Measurements from ENCODE around the gene CADPS2.
"Not testable (repeated sequence)": the region's sequence is repeated elsewhere in the genome, so short reads cannot be mapped to it uniquely, and the experiment has no call there.

The CADPS2 gene

GRCh38 chr7:122673951-122674350 lies 212.3 kb downstream of the CADPS2 start:
- no peak for DNase-seq (ENCODE audit: low spot score)

- no peak for DNase-seq (ENCODE audit: low spot score)
These were observed 213.7 kb downstream of the CADPS2 start for GRCh38 chr7:122672536-122672935.

DNA sequence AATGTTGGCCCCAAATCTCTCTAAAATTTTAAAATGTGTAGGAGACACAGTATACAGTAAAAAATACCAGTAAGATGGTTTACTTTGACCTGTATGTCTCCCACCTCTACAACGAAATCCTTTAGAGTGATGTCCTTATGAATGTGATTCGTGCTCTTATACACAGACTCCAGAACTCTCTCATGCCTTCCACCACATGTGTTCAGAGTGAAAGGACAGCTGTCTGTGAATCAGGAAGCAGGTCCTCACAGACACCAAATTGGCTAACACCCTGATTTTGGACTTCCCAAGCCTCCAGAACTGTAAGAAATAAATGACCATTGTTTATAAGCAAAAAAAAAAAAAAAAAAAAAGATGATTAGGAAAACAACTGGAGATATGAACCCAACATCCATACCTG lies 222.5 kb downstream of the CADPS2 start:
- no peak for DNase-seq (ENCODE audit: low spot score)

DNA sequence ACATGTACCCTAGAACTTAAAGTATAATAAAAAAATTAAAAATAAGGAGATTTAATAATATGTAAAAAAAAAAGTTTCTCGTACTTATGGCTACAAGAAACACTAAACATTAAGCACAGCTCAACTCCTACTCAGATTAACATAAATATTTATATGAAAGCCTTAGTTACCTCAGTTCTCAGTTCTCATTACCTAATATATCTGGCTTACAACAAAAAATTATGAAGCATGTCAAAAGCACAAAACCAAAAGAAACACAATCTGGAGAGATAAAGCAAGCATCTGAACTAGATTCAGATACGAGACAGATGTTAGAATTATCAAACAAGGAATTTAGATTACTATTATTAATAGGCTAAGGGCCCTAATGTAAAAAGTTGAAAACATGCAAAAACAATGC lies 227.4 kb downstream of the CADPS2 start:
- no peak for DNase-seq (ENCODE audit: low spot score)

DNA sequence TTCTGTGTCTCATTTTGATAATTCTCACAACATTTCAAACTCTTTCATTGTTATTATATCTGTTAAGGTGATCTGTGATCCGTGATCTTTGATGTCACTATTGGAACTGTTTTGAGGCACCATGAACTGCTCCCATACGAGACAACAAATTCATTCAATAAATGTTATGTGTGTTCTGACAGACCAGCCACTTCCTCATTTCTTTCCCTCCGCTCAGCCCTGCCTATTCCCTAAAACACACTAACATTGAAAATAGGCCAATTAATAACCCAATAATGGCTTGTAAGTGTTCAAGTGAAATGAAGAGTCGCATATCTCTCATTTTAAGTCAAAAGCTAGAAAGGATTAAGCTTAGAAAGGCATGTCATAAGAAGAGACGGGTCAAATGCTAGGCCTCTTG lies 232.6 kb downstream of the CADPS2 start:
- no peak for DNase-seq (ENCODE audit: low spot score)

DNA sequence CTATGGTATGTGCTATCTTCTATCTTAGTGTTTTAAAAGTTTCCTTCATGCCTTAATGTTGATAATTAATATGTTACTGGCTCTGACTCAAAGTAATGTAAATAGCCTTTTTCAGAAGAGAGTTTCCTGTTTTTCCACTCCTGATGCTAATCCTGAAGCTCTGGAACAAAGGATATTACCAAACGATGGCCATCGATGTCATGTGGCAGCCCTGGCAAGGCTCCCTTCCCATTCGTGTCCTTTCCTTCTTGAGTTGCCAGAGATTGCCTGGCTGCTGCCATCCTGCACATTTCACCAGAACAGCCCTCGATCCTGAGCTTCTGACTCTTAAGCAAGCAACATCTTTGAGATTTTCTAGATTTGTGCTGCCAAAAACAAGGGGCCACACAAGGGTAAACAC lies 233.4 kb downstream of the CADPS2 start:
- no peak for DNase-seq (ENCODE audit: low spot score)

DNA sequence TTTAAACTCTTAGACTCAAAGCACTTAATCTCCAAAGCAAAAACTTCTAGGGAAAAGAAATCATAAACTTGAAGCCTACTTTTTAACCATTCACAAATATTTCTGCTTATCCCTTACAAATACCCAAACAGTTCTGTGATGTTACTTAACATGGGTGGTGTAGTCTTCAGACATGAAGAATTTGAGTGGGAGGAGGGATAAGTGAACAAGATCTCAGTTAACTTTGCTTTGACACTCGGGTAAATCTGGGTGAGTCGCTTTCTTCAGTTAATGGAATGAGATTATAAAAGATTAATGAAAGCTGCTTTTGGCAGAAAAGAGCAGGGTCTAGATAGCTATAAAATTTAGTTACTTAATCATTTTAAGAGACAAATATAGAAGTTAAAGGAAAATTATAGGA lies 234.8 kb downstream of the CADPS2 start:
- DNase-seq (ENCODE audit: low spot score), result no peak

- DNase-seq (ENCODE audit: low spot score), result no peak
These were observed 243.0 kb downstream of the CADPS2 start for GRCh38 chr7:122643250-122643649.

GRCh38 chr7:122638459-122638858 lies 247.8 kb downstream of the CADPS2 start:
- DNase-seq (ENCODE audit: low spot score), result no peak

- no peak for DNase-seq (ENCODE audit: low spot score)
These were observed 248.5 kb downstream of the CADPS2 start for GRCh38 chr7:122637784-122638183.

DNA sequence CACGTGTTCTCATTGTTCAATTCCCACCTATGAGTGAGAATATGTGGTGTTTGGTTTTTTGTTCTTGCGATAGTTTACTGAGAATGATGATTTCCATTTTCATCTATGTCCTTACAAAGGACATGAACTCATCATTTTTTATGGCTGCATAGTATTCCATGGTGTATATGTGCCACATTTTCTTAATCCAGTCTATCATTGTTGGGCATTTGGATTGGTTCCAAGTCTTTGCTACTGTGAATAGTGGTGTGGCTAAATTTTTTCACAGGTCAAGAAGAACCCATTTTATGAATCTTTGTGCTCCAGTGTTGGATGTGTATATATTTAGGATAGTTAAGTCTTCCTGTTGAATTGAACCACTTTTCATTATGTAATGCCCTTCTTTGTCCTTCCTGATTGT lies 250.8 kb downstream of the CADPS2 start:
- not testable (repeated sequence) for DNase-seq (ENCODE audit: low spot score)

GRCh38 chr7:122633472-122633871 lies 252.8 kb downstream of the CADPS2 start:
- DNase-seq (ENCODE audit: low spot score), result no peak

DNA sequence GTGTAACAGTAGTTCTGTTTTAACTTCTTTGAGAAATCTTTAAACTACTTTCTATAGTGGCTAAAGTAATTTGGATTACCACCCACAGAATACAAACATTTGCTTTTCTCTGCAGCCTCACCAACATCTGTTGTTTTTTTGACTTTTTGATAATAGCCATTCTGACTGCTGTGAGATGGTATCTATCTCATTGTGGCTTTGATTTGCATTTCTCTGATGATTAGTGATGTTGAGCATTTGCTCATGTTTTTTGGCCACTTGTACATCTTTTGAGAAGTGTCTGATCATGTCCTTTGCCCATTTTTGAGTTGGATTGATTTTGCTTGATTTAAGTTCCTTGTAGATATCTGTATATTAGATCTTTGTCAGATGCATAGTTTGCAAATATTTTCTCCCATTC lies 254.0 kb downstream of the CADPS2 start:
- DNase-seq (ENCODE audit: low spot score), result no peak

DNA sequence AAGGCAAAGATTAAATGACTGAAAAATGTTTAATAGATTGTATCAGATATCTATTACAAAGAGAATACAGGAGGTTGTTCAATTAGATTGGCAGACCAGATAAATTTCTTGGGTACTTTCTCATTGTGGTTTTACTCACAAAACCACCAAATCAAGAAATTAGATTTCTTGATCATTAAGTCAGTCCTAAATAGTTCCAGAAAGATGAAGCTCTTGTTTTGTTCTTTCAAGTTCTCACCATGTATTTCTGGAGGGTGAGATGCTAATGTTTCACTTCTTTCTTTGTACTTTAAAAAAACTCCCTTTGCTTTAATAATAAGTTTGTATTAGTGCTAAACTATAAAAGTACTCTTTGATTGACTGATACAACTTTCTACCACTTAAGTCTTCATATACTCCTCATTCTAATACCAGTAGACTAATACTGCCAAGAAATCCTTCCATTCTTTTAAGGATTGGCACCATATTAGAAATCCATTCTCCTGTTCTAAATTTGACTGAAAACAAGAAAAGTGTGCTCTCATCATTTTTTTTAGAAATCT lies 256.8 kb downstream of the CADPS2 start:
- DNase-seq (ENCODE audit: low spot score), result no peak

GRCh38 chr7:122628651-122629411 lies 257.4 kb downstream of the CADPS2 start:
- no peak for DNase-seq (ENCODE audit: low spot score)

- no peak for DNase-seq (ENCODE audit: low spot score)
These were observed 259.5 kb downstream of the CADPS2 start for GRCh38 chr7:122626785-122627184.

DNA sequence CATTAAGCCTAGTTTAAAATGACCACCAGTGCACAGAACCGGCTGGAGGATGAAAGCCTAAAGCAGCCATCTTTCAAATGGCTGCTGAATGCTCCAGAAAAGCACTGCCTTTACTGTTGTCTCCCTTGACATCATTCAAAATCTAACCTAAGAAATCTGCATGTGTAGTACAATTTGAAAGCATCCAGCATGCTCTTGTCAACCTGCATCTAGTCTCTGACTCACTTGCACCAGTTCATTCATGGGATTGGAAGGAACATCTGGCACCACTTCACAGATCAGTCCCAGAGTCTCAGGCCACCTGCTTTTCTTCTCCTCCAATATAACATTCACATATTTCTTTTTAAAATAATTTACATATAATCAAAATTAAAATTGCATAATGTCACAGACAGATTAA lies 263.6 kb downstream of the CADPS2 start:
- DNase-seq (ENCODE audit: low spot score), result no peak

DNA sequence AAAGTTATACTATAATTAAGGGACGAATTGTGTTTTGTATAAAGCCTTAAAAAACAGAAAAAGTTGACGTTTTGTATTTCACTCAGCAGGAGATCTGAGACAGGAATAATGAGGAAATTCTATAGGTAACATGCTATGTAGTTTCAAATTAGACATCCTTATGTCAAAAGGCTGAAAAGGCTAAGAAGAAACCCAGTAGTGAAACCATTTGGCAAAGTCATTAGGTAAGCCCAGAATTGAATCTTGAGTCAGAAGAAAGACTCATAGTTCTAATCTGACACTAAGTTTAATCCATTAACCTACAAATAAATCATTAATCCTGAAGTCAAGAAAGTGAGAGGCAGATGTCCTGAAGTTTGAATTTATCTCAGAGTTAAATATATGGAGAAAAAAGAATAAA lies 266.6 kb downstream of the CADPS2 start:
- DNase-seq (ENCODE audit: low spot score), result no peak

- DNase-seq (ENCODE audit: low spot score), result no peak
These were observed 267.6 kb downstream of the CADPS2 start for GRCh38 chr7:122618585-122619189.

DNA sequence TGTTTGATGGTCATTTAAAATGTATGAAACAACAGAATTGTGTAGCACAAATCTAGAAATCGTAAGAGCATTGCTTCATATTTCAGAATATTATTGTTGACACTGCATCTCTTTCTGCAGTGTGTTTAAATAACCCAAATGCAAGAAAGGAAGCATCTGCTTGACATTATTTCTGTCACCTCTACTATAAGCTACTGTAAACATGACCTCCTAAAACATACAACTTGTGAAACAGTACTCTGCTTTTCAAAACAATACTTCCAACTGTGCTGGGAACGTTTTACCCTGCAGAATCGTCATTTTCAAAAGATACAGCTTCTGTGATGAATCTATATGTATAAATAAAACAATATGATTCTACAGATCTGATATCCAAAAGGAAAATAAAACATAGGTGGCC lies 269.3 kb downstream of the CADPS2 start:
- no peak for DNase-seq (ENCODE audit: low spot score)

DNA sequence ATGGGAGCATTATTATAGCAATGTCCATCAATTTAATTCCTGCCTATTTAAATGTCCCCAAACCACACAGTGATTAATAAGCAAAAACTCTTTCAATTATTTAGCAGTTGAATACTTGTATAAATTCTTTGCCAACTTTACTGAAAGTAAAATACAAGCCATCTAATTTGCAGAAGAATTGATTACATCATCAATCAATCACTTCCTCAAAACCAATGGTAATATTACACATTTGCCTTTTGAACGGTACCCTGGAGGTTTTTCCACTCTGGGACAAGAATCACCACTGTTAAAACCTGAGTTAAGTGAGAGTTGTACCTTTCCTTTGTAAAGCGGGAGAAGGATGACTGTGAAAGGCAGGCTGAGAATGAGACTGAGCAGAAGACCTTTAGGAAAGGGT lies 280.3 kb downstream of the CADPS2 start:
- no peak for DNase-seq (ENCODE audit: low spot score)

DNA sequence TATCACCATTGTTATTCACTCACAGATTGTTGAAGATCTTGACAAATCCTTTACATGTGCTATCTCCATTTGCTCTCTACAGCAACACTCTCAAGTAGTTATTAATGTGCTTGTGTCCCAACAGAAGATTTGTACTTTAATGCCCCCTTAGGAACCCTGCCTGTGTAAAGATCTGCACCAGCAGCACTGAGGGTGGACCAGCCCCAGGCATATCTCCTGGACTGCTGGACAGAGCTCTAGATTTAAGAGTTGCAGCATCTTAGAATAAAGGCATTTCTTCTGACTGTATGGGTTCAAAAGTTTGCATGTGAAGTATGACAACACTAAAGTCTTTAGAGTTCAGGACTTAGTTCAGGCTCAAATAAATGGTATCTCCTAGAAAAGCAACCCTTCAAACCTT lies 282.0 kb downstream of the CADPS2 start:
- DNase-seq (ENCODE audit: low spot score), result no peak

- no peak for DNase-seq (ENCODE audit: low spot score)
These were observed 283.5 kb downstream of the CADPS2 start for GRCh38 chr7:122602800-122603199.

DNA sequence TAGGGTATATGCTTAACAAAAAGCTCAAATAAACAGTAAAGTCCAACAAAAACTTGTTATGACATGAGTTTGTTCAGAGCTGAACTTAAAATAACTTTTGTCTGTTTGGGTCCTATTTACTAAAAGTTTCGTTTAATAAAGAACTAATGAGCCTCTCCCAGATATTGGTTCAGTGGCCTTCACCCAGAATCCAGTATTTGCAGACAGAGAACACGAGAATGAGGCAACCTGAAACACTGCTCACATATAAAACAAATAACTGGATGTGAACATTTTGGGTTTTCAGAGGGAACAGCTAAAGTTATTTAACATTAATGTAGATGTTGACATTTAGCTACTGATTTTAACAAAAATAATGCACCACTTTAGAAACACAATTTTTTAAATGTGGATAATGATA lies 285.6 kb downstream of the CADPS2 start:
- DNase-seq (ENCODE audit: low spot score), result no peak
